Measurements from ENCODE around the gene CA5A. TPM values are rescaled to one million over a fixed set of nuclear protein-coding genes. Genes with fewer than 3 reads are reported as not detected.

The CA5A gene
- total and polyA plus RNA-seq, 7 donors: not detected

GRCh38 chr16:87930456-87930855 is 5.9 kb downstream of the CA5A start:
- TF ChIP-seq POLR2A (IDR thresholded peaks at IDR 0.05): no peak
- TF ChIP-seq CTCF (IDR thresholded peaks at IDR 0.05): no peak
- TF ChIP-seq POLR2AphosphoS5 (IDR thresholded peaks at IDR 0.05): no peak
- TF ChIP-seq EP300 (IDR thresholded peaks at IDR 0.05): no peak
- Histone ChIP-seq H3K9me3 (no peaks in the 10 kb centered on the region), H3K36me3 (no peaks in the 10 kb centered on the region), H3K27me3 (peaks cover 0 to 23% (median 0%) of the 10 kb centered on the region in 3 donors), H3K4me1 (no peaks in the 10 kb centered on the region), H3K4me3 (no peak overlapping the region), H3K27ac (no peak overlapping the region)
- DNase-seq: no peak
- 63 to 64% methylated on average over 11 of the region's 11 CpGs for WGBS, 2 donors
- intact Hi-C loops (cut with DNase I): no loop called here

DNA sequence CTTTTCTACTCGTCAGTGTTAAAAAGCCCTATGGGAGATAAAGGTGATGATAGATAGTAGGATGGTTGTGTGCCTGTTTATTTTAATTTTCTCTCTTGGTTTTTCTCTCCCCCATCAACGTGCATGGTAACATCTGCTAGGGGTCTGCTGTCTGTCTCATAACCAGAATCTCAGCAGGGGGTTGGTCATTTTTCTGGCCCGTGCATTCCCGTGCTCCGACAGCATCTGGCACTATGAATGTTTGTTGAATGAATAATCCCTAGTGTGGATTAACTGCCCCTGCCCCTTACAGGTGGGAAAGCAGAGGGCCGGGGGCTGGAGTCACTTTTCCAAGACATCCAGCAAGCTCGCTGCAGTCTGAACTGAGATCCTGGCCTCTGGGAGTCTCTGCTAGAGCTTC is 6.3 kb downstream of the CA5A start:
- TF ChIP-seq POLR2A (IDR thresholded peaks at IDR 0.05) (no peak), POLR2AphosphoS5 (IDR thresholded peaks at IDR 0.05) (no peak), CTCF (IDR thresholded peaks at IDR 0.05) (no peak), EP300 (IDR thresholded peaks at IDR 0.05) (no peak)
- peaks cover 0 to 27% (median 0%) of the 10 kb centered on the region in 3 donors for H3K27me3 ChIP-seq
- no peak overlapping the region for H3K4me3 ChIP-seq
- DNase-seq: no peak
- no peaks in the 10 kb centered on the region for H3K9me3 ChIP-seq
- 71 to 80% methylated on average over 7 of the region's 7 CpGs for WGBS, 2 donors
- H3K36me3 ChIP-seq: no peaks in the 10 kb centered on the region
- intact Hi-C loops (cut with DNase I): no loop called here
- no peaks in the 10 kb centered on the region for H3K4me1 ChIP-seq
- H3K27ac ChIP-seq: no peak overlapping the region

DNA sequence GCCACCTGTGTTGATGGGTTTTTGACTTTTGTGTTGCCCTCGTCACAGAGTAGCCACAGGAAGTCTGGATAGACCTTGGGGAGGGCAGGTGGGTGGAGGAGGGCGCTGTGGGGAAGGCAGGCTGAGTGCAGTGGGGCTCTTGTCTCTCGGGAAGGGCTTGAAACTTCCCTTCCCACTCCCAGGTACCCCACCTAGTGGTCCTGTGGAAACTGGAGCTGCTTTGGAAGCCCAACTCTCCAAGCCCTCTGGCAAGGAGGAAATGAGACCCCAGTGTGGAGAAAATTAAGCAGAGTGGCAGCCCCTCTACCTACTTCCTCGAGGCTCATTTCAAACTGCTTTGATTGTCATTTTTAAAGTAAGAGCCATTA is 9.2 kb downstream of the CA5A start:
- DNase-seq: no peak
- 19 to 31% methylated on average over 4 of the region's 4 CpGs for WGBS, 2 donors

DNA sequence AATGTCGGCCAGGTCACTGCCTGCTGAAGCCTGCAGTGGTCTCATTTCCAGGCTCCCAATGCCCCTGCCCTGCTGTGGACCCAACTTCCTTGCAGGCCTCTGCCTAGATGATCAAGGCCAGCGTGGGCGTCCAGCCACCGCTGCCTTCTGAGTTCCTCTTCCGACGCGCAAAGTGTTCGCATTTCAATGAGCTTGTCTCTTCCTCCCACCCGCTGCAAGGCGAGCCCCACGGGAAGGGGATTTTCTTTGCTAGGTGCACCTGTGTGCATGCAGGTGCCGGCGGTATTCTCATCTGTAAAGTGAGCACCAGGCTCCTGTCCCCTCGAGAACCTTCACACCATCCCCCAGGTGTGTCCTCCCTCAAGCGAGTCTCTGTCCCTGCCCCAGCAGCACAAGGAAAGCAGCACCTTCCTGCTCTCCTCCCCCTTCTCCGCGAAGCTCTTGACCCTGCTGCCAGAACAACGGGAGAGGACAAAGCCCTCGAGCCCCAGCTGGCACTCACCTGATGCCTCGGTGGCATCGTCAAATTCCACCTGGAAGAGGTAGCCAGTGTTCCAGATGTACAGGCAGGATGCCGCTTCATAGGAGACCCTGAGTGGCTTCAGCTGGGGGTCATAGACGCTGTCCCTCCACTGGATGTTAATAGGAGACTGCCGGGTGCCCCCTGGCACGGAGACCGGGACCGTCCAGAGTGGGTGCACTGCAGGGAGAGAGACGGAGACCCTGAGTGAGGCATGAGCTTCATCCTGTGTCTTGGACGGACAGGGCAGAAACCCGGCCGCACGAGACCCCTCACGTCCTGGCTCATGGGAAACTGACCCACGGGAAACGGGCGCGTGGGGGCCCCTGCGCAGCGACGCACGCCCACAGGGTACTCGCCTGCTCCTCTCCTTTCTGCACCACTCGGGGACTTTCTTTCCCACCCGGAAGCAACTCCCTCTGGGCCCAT is 9.8 kb downstream of the CA5A start:
- Histone ChIP-seq H3K36me3 (no peaks in the 10 kb centered on the region), H3K4me1 (no peaks in the 10 kb centered on the region), H3K27me3 (peaks cover 0 to 22% (median 0%) of the 10 kb centered on the region in 3 donors), H3K4me3 (no peak overlapping the region), H3K27ac (no peak overlapping the region), H3K9me3 (no peaks in the 10 kb centered on the region)
- WGBS, 2 donors: 67 to 78% methylated on average over 44 of the region's 44 CpGs
- DNase-seq: no peak
- TF ChIP-seq EP300 (IDR thresholded peaks at IDR 0.05) (no peak), POLR2AphosphoS5 (IDR thresholded peaks at IDR 0.05) (no peak), POLR2A (IDR thresholded peaks at IDR 0.05) (no peak), CTCF (IDR thresholded peaks at IDR 0.05) (no peak)
- intact Hi-C loops (cut with DNase I): no loop called here

More for the DNA sequence above, 9.2 kb downstream of the CA5A start:
- Histone ChIP-seq H3K27me3 (peaks cover 0 to 28% (median 0%) of the 10 kb centered on the region in 3 donors), H3K4me3 (no peak overlapping the region), H3K9me3 (no peaks in the 10 kb centered on the region), H3K4me1 (no peaks in the 10 kb centered on the region), H3K27ac (no peak overlapping the region), H3K36me3 (no peaks in the 10 kb centered on the region)
- TF ChIP-seq POLR2AphosphoS5 (IDR thresholded peaks at IDR 0.05) (no peak), CTCF (IDR thresholded peaks at IDR 0.05) (no peak)
- intact Hi-C loops (cut with DNase I): no loop called here

Measured in sigmoid colon (tissue), 7 donors.